SU-DHL-6 (cell line): ENCODE data around the gene SH2D1B.

Source experiments
- H2AFZ ChIP-seq: fragments of 200-600 bp; sonication (generic); 2 replicates; pipeline ENCODE4 v1.6.1; 2014; ENCODE audit warnings: low read depth, mild to moderate bottlenecking, moderate library complexity, mixed read lengths, antibody characterized with exemption, low read length; ENCODE audit not compliant: severe bottlenecking
- H3F3A ChIP-seq: fragments of 200-600 bp; shearing (Covaris generic); 2 replicates; pipeline ENCODE4 v1.6.0; 2016; ENCODE audit warnings: antibody characterized with exemption, mild to moderate bottlenecking; ENCODE audit not compliant: insufficient read depth
- H3K27ac ChIP-seq: fragments of 200-600 bp; sonication (generic); 2 replicates; pipeline ENCODE4 v1.5.1; 2016; ENCODE audit warnings: low read depth, mild to moderate bottlenecking, low read length, moderate library complexity, mixed read lengths
- H3K27me3 ChIP-seq: fragments of 200-600 bp; sonication (generic), shearing (Covaris generic); 2 replicates; pipeline ENCODE4 v1.6.0; 2014; ENCODE audit warnings: mild to moderate bottlenecking, low read length
- H3K36me3 ChIP-seq: fragments of 200-600 bp; sonication (generic); 2 replicates; pipeline ENCODE4 v1.6.1; 2014; ENCODE audit warnings: mild to moderate bottlenecking, low read length, mixed read lengths
- H3K4me2 ChIP-seq: fragments of 300-600, 200-600 bp; shearing (Covaris generic), sonication (generic); 2 replicates; pipeline ENCODE4 v1.6.0; 2014; ENCODE audit warnings: low read length, low read depth, mild to moderate bottlenecking; ENCODE audit not compliant: poor library complexity, severe bottlenecking
- H3K4me3 ChIP-seq: fragments of 200-600 bp; sonication (generic); 2 replicates; pipeline ENCODE4 v1.5.1; 2014; ENCODE audit warnings: antibody characterized with exemption, low read length, mild to moderate bottlenecking, mixed read lengths; ENCODE audit not compliant: insufficient read depth, poor library complexity, severe bottlenecking
- H3K79me2 ChIP-seq: fragments of 200-600 bp; sonication (generic); 2 replicates; pipeline ENCODE4 v1.6.1; 2014; ENCODE audit warnings: mild to moderate bottlenecking, low read length, moderate library complexity; ENCODE audit not compliant: insufficient read depth
- H3K9ac ChIP-seq: fragments of 200-600 bp; sonication (generic); 2 replicates; pipeline ENCODE4 v1.7.0; 2014; ENCODE audit warnings: mild to moderate bottlenecking, low read length
- H3K9me2 ChIP-seq: fragments of 200-600 bp; sonication (generic); replicated peaks from 2 replicates; pipeline ENCODE4 v1.6.1; 2014; ENCODE audit warnings: low read length; ENCODE audit not compliant: insufficient read depth
- H3K9me3 ChIP-seq: fragments of 200-600 bp; sonication (generic); 2 replicates; pipeline ENCODE4 v1.6.1; 2014; ENCODE audit warnings: low read length, mixed read lengths; ENCODE audit not compliant: insufficient read depth
- H4K20me1 ChIP-seq: fragments of 200-600 bp; sonication (generic); 2 replicates; pipeline ENCODE4 v1.6.1; 2014; ENCODE audit warnings: low read depth, mild to moderate bottlenecking, antibody characterized with exemption, low read length, moderate library complexity, mixed read lengths
- CTCF ChIP-seq: fragments of 200-600 bp; sonication (generic); IDR thresholded peaks from one replicate; pipeline ENCODE4 v1.5.1; 2017; ENCODE audit warnings: antibody characterized with exemption, mild to moderate bottlenecking, low read length, moderate library complexity; ENCODE audit not compliant: insufficient read depth, poor library complexity, severe bottlenecking
- EZH2phosphoT487 ChIP-seq: fragments of 200-600 bp; sonication (generic), shearing (Covaris generic); conservative IDR thresholded peaks from 2 replicates; pipeline ENCODE4 v1.6.1; 2018; ENCODE audit warnings: mild to moderate bottlenecking, antibody characterized with exemption, low read length, moderate library complexity, mixed read lengths

The SH2D1B gene

GRCh38 chr1:162404550-162405160 is 7.3 kb downstream of the SH2D1B start:
- H3K4me2 ChIP-seq: no peak overlapping the region
- no peak overlapping the region for H2AFZ ChIP-seq
- H3K79me2 ChIP-seq: no peaks in the 10 kb centered on the region
- TF ChIP-seq CTCF: no peak
- TF ChIP-seq EZH2phosphoT487: no peak
- no peaks in the 10 kb centered on the region for H3F3A ChIP-seq
- no peaks in the 10 kb centered on the region for H3K27me3 ChIP-seq
- no peak overlapping the region for H3K4me3 ChIP-seq
- H3K27ac ChIP-seq: no peak overlapping the region
- H3K9me2 ChIP-seq: no peaks in the 10 kb centered on the region
- no peak overlapping the region for H3K9ac ChIP-seq
- no peaks in the 10 kb centered on the region for H4K20me1 ChIP-seq
- no peaks in the 10 kb centered on the region for H3K36me3 ChIP-seq
- no peaks in the 10 kb centered on the region for H3K9me3 ChIP-seq

GRCh38 chr1:162400790-162401355 is 11.1 kb downstream of the SH2D1B start:
- Histone ChIP-seq H3K9ac (no peak overlapping the region), H3K79me2 (no peaks in the 10 kb centered on the region), H3K27ac (no peak overlapping the region), H4K20me1 (no peaks in the 10 kb centered on the region), H3K4me3 (no peak overlapping the region), H3K9me3 (no peaks in the 10 kb centered on the region), H3F3A (no peaks in the 10 kb centered on the region), H2AFZ (no peak overlapping the region), H3K36me3 (no peaks in the 10 kb centered on the region), H3K9me2 (no peaks in the 10 kb centered on the region), H3K4me2 (no peak overlapping the region), H3K27me3 (no peaks in the 10 kb centered on the region)
- TF ChIP-seq EZH2phosphoT487: no peak
- TF ChIP-seq CTCF: no peak

GRCh38 chr1:162398999-162399580 is 12.8 kb downstream of the SH2D1B start:
- Histone ChIP-seq H3K4me3 (no peak overlapping the region), H3K27me3 (no peaks in the 10 kb centered on the region), H3K9ac (no peak overlapping the region), H3K9me2 (no peaks in the 10 kb centered on the region), H3K27ac (no peak overlapping the region), H3K36me3 (no peaks in the 10 kb centered on the region), H2AFZ (no peak overlapping the region), H4K20me1 (no peaks in the 10 kb centered on the region), H3K4me2 (no peak overlapping the region), H3K9me3 (no peaks in the 10 kb centered on the region), H3K79me2 (no peaks in the 10 kb centered on the region), H3F3A (no peaks in the 10 kb centered on the region)
- TF ChIP-seq CTCF (no peak), EZH2phosphoT487 (no peak)
